SH-SY5Y (cell line): Measurements from ENCODE around the gene CRTAC1.

Experiments
- GATA2 ChIP-seq: IDR thresholded peaks from 2 replicates; pipeline ENCODE4 v1.6.1; 2011; ENCODE audit warnings: mild to moderate bottlenecking, low read depth, low read length
- GATA3 ChIP-seq: IDR thresholded peaks from 2 replicates; pipeline ENCODE4 v1.6.1; 2011; ENCODE audit warnings: low read depth, mild to moderate bottlenecking, low read length, moderate library complexity

The CRTAC1 gene

GRCh38 chr10:97828721-97829120 is 201.7 kb downstream of the CRTAC1 start:
- no peak for TF ChIP-seq GATA3
- TF ChIP-seq GATA2, result no peak

- TF ChIP-seq GATA2, result peak; percentile 55
- no peak for TF ChIP-seq GATA3
Measured at GRCh38 chr10:97827702-97828291, 202.6 kb downstream of the CRTAC1 start.

- no peak for TF ChIP-seq GATA3
- no peak for TF ChIP-seq GATA2
Measured at GRCh38 chr10:97826892-97827291, 203.5 kb downstream of the CRTAC1 start.

- TF ChIP-seq GATA3 (no peak), GATA2 (no peak)
Measured at GRCh38 chr10:97825020-97825760, 205.2 kb downstream of the CRTAC1 start.

- no peak for TF ChIP-seq GATA3
- no peak for TF ChIP-seq GATA2
Measured at GRCh38 chr10:97823734-97824133, 206.7 kb downstream of the CRTAC1 start.

GRCh38 chr10:97822261-97822687 is 208.1 kb downstream of the CRTAC1 start:
- TF ChIP-seq GATA3 (no peak), GATA2 (no peak)

- TF ChIP-seq GATA2, result no peak
- no peak for TF ChIP-seq GATA3
Measured at GRCh38 chr10:97821308-97822038, 208.9 kb downstream of the CRTAC1 start.

- TF ChIP-seq GATA3 (no peak), GATA2 (no peak)
Measured at GRCh38 chr10:97820096-97820704, 210.2 kb downstream of the CRTAC1 start.

- TF ChIP-seq GATA3 (no peak), GATA2 (no peak)
Measured at GRCh38 chr10:97818572-97818971, 211.8 kb downstream of the CRTAC1 start.

- no peak for TF ChIP-seq GATA2
- TF ChIP-seq GATA3, result no peak
Measured at GRCh38 chr10:97816609-97817008, 213.8 kb downstream of the CRTAC1 start.
